NCI-H2227 treated with DMSO at 0.1 percent for 48 hours (cell line): ENCODE results near the gene FHL1.

Experiments
- DNase-seq: peaks from one replicate; lab custom pipeline; 2025; lab: John Stamatoyannopoulos, UW

The FHL1 gene

GRCh38 chrX:136185401-136186022, 38.2 kb downstream of the FHL1 start:
- DNase-seq = no peak

- no peak for DNase-seq
Observed at GRCh38 chrX:136186023-136186413, 38.7 kb downstream of the FHL1 start.

GRCh38 chrX:136189222-136189621, 41.9 kb downstream of the FHL1 start:
- DNase-seq = no peak

- no peak for DNase-seq
Observed at GRCh38 chrX:136190038-136190713, 42.8 kb downstream of the FHL1 start.

- no peak for DNase-seq
Observed at GRCh38 chrX:136191171-136191570, 43.8 kb downstream of the FHL1 start.

- no peak for DNase-seq
Observed at GRCh38 chrX:136192135-136192534, 44.8 kb downstream of the FHL1 start.

GRCh38 chrX:136192839-136193414, 45.6 kb downstream of the FHL1 start:
- no peak for DNase-seq

- DNase-seq = no peak
Observed at GRCh38 chrX:136193771-136194170, 46.4 kb downstream of the FHL1 start.

GRCh38 chrX:136194536-136194935, 47.2 kb downstream of the FHL1 start:
- DNase-seq = no peak

GRCh38 chrX:136195247-136195646, 47.9 kb downstream of the FHL1 start:
- DNase-seq = no peak

- DNase-seq = no peak
Observed at GRCh38 chrX:136196691-136197155, 49.4 kb downstream of the FHL1 start.

- DNase-seq = no peak
Observed at GRCh38 chrX:136198010-136198409, 50.7 kb downstream of the FHL1 start.

- no peak for DNase-seq
Observed at GRCh38 chrX:136198678-136199243, 51.4 kb downstream of the FHL1 start.

- DNase-seq = no peak
Observed at GRCh38 chrX:136199365-136199764, 52.0 kb downstream of the FHL1 start.

- no peak for DNase-seq
Observed at GRCh38 chrX:136200466-136200865, 53.1 kb downstream of the FHL1 start.

GRCh38 chrX:136201601-136202000, 54.3 kb downstream of the FHL1 start:
- DNase-seq = no peak

- no peak for DNase-seq
Observed at GRCh38 chrX:136202889-136203288, 55.6 kb downstream of the FHL1 start.

- DNase-seq = no peak
Observed at GRCh38 chrX:136203438-136203837, 56.1 kb downstream of the FHL1 start.

- DNase-seq = no peak
Observed at GRCh38 chrX:136203951-136204350, 56.6 kb downstream of the FHL1 start.

GRCh38 chrX:136204571-136204970, 57.2 kb downstream of the FHL1 start:
- DNase-seq = no peak

- no peak for DNase-seq
Observed at GRCh38 chrX:136205882-136206380, 58.6 kb downstream of the FHL1 start.

- no peak for DNase-seq
Observed at GRCh38 chrX:136206916-136207315, 59.6 kb downstream of the FHL1 start.

GRCh38 chrX:136207546-136207945, 60.2 kb downstream of the FHL1 start:
- DNase-seq = no peak
